Hepatocyte (in vitro differentiated cells): ENCODE data around the gene HPF1. TPM values are rescaled to one million over a fixed set of nuclear protein-coding genes. Genes with fewer than 3 reads are reported as not detected.

Source experiments
- DNase-seq: peaks from one replicate; pipeline ENCODE4 v3.0.0-alpha.2; 2016; ENCODE audit warnings: low spot score
- H2AFZ ChIP-seq: fragments of 200-600 bp; sonication (generic); 2 replicates; pipeline ENCODE4 v1.6.0; 2016; ENCODE audit warnings: antibody characterized with exemption, mild to moderate bottlenecking
- H3K27ac ChIP-seq: fragments of 200-600 bp; sonication (generic); 2 replicates; pipeline ENCODE4 v1.5.1; 2016; ENCODE audit warnings: mild to moderate bottlenecking
- H3K27me3 ChIP-seq: fragments of 200-600 bp; sonication (generic); 2 replicates; pipeline ENCODE4 v1.6.1; 2016
- H3K36me3 ChIP-seq: fragments of 200-600 bp; sonication (generic); replicated peaks from 2 replicates; pipeline ENCODE4 v1.5.1; 2016; ENCODE audit warnings: low read depth; ENCODE audit not compliant: insufficient read depth
- H3K4me1 ChIP-seq: fragments of 200-600 bp; sonication (generic); 2 replicates; pipeline ENCODE4 v1.5.1; 2016; ENCODE audit warnings: mild to moderate bottlenecking, moderate library complexity; ENCODE audit not compliant: insufficient read depth
- H3K4me2 ChIP-seq: fragments of 200-600 bp; sonication (generic); 2 replicates; pipeline ENCODE4 v1.6.0; 2016
- H3K4me3 ChIP-seq: fragments of 200-600 bp; sonication (generic); 2 replicates; pipeline ENCODE4 v1.5.1; 2016; ENCODE audit warnings: mild to moderate bottlenecking
- H3K79me2 ChIP-seq: fragments of 200-600 bp; sonication (generic); 2 replicates; pipeline ENCODE4 v1.6.0; 2017; ENCODE audit warnings: mild to moderate bottlenecking
- H3K9me2 ChIP-seq: fragments of 200-600 bp; sonication (generic); replicated peaks from 2 replicates; pipeline ENCODE4 v1.6.0; 2017; ENCODE audit warnings: mild to moderate bottlenecking; ENCODE audit not compliant: insufficient read depth
- H3K9me3 ChIP-seq: fragments of 200-600 bp; sonication (generic); 2 replicates; pipeline ENCODE4 v1.5.1; 2016; ENCODE audit warnings: low read depth, mild to moderate bottlenecking
- H4K20me1 ChIP-seq: fragments of 200-600 bp; sonication (generic); 2 replicates; pipeline ENCODE4 v1.6.0; 2016; ENCODE audit warnings: mild to moderate bottlenecking; ENCODE audit not compliant: insufficient read depth, poor library complexity, severe bottlenecking
- CTCF ChIP-seq: fragments of 200-600 bp; sonication (generic); IDR thresholded peaks from 2 replicates; pipeline ENCODE4 v1.5.1; 2016; ENCODE audit warnings: antibody characterized with exemption, mild to moderate bottlenecking; ENCODE audit not compliant: poor library complexity
- EZH2 ChIP-seq: fragments of 200-600 bp; sonication (generic); IDR thresholded peaks from 2 replicates; pipeline ENCODE4 v1.6.1; 2016; ENCODE audit warnings: antibody characterized with exemption, mild to moderate bottlenecking, borderline replicate concordance
- EZH2phosphoT487 ChIP-seq: fragments of 200-600 bp; sonication (generic); IDR thresholded peaks from one replicate; pipeline ENCODE4 v1.6.1; 2018; ENCODE audit warnings: antibody characterized with exemption, mild to moderate bottlenecking, low read depth, moderate library complexity; ENCODE audit not compliant: unreplicated experiment, severe bottlenecking
- WGBS: methylation state at CpG from one replicate; pipeline ENCODE4 v1.1.6; 2016; ENCODE audit warnings: low lambda C conversion rate; ENCODE audit errors: missing lambda C conversion rate; 5-methylcytosine and 5-hydroxymethylcytosine counted together
- polyA plus RNA-seq: library from polyadenylated mRNA; unstranded; fragments of >200 nt; fragmentation: Nextera tagmentation; extraction: Ambion mirVana; gene quantifications from 2 replicates; pipeline ENCODE4 v1.2.1, GENCODE V29; 2016
- total RNA-seq: library from RNA; depleted of rRNA; stranded (reverse); fragments of >200 nt; gene quantifications from 2 replicates; pipeline ENCODE4 v1.2.3, GENCODE V29; 2014

Gene HPF1
- total and polyA plus RNA-seq, 2 experiments from 2014 or later = 25.7 to 29.0 TPM

DNA sequence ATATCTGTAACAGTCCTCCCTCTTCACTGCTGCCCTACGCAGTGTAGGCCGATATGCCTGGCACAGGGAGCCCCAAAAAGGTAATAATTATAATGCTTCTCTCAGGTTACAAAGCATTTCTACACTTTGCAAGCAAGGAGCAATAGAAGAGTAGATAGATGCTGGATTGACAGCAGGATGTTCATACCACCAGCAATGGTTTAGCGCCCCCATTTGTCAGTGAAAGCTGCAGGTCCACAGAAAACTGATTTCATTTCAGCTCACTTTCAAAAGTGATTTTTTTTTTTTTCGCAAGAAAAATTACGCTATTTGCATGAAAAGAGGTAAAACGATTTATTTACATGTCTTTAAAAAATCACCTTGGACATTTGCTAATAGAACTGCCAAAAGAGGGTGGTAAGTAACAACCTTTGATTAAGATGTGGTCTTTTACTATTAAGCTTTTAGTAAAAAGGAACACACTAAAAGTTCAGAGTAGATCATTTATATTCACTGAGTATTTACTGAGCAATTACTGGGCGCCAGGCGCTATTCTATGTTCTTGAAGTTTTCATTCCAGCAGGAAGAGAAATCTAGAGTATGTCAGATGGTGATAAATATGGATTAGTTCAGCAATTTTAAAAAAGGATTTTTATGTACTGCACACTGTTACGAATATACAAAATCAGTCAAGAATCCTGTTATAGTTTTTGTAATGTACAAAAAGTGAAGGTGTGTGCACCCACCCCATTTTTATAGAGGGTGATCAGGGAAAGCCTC, 34.4 kb downstream of the HPF1 start:
- DNase-seq = peak; percentile 23
- 87% methylated on average over 9 of the region's 9 CpGs for WGBS
- no peak overlapping the region for H3K4me2 ChIP-seq
- no peak overlapping the region for H2AFZ ChIP-seq
- H3K79me2 ChIP-seq = no peaks in the 10 kb centered on the region
- no peaks in the 10 kb centered on the region for H3K9me3 ChIP-seq
- TF ChIP-seq EZH2phosphoT487 (no peak), CTCF (peak; percentile 34), EZH2 (no peak)
- H3K36me3 ChIP-seq = no peaks in the 10 kb centered on the region
- no peak overlapping the region for H3K27ac ChIP-seq
- H3K4me1 ChIP-seq = no peaks in the 10 kb centered on the region
- H4K20me1 ChIP-seq = no peaks in the 10 kb centered on the region
- H3K9me2 ChIP-seq = no peaks in the 10 kb centered on the region
- H3K4me3 ChIP-seq = no peak overlapping the region
- no peaks in the 10 kb centered on the region for H3K27me3 ChIP-seq

DNA sequence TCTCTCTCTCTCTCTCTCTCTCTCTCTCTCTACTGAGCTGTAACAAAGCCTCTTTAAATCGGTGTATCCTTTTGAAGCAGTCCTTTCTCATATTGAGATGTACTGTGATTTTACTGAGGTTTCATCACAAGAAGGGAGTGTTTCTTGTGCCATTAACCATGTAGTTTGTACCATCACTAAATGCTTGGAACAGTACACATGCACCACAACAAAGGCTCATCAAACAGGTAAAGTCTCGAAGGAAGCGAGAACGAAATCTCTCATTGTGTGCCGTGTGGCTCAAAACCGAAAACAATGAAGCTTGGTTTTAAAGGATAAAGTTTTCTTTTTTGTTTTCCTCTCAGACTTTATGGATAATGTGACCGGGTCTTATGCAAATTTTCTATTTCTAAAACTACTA, 37.2 kb downstream of the HPF1 start:
- H3K36me3 ChIP-seq = no peaks in the 10 kb centered on the region
- TF ChIP-seq CTCF = no peak
- no peak for TF ChIP-seq EZH2phosphoT487
- no peak for TF ChIP-seq EZH2
- H3K27me3 ChIP-seq = no peaks in the 10 kb centered on the region
- H3K4me3 ChIP-seq = no peak overlapping the region
- no peak for DNase-seq
- no peak overlapping the region for H2AFZ ChIP-seq
- no peaks in the 10 kb centered on the region for H3K79me2 ChIP-seq
- H3K9me2 ChIP-seq = no peaks in the 10 kb centered on the region
- H3K27ac ChIP-seq = no peak overlapping the region
- WGBS = 95% methylated on average over 7 of the region's 7 CpGs
- no peaks in the 10 kb centered on the region for H4K20me1 ChIP-seq
- H3K4me2 ChIP-seq = no peak overlapping the region
- no peaks in the 10 kb centered on the region for H3K9me3 ChIP-seq
- H3K4me1 ChIP-seq = no peaks in the 10 kb centered on the region

DNA sequence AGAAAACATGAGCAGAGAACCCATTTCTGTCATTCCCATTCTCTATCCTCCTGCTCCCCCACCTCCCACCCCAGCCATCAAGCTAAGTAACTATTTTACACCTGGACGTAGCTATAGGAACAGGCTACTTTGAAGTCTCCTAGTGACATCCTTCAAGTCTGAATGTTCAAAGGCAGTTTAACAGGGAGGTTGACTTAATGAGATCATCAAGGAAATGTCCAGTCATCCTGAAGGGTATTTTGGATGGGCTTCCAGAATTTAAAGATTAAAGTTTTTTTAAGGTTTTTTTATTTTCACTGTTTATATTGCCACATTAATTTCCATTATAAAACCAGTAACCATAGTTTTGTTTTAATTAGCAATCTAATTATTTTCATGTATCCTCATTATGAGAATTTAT, 41.1 kb downstream of the HPF1 start:
- no peaks in the 10 kb centered on the region for H3K9me2 ChIP-seq
- H3K79me2 ChIP-seq = no peaks in the 10 kb centered on the region
- H3K4me2 ChIP-seq = no peak overlapping the region
- no peak overlapping the region for H2AFZ ChIP-seq
- no peaks in the 10 kb centered on the region for H3K4me1 ChIP-seq
- no peaks in the 10 kb centered on the region for H3K36me3 ChIP-seq
- TF ChIP-seq EZH2phosphoT487 = no peak
- no peak for TF ChIP-seq CTCF
- TF ChIP-seq EZH2 = no peak
- no peak overlapping the region for H3K27ac ChIP-seq
- H3K4me3 ChIP-seq = no peak overlapping the region
- WGBS = 95% methylated on average over 1 of the region's 1 CpG
- no peak for DNase-seq
- H3K27me3 ChIP-seq = no peaks in the 10 kb centered on the region
- H4K20me1 ChIP-seq = no peaks in the 10 kb centered on the region
- no peaks in the 10 kb centered on the region for H3K9me3 ChIP-seq
